Caco-2 (cell line): ENCODE results near the gene PCAT6. TPM values are rescaled to one million over a fixed set of nuclear protein-coding genes. Genes with fewer than 3 reads are reported as not detected.

Experiments used
- BruUV-seq: library from RNA; stranded (reverse); fragments of 400-500 nt; replicated peaks from 2 replicates; lab custom pipeline; 2021; lab: Mats Ljungman, UMichigan
- CTCF ChIA-PET: fragments of 300-600 bp; sonication (Branson Sonifier 250); formaldehyde crosslinking; loops from one replicate; lab custom pipeline; 2022; ENCODE audit warnings: antibody characterized with exemption; lab: Charles Lee
- POLR2A ChIA-PET: fragments of 300-600 bp; sonication (Branson Sonifier 250); formaldehyde crosslinking; loops from one replicate; lab custom pipeline; 2022; ENCODE audit warnings: antibody characterized with exemption; lab: Charles Lee
- DNase-seq, 2 experiments: peaks; one replicate each; pipeline versions ENCODE4 v3.0.0 to v3.0.0-alpha.2; 2020 to 2022
- H3K27me3 ChIP-seq: replicated peaks from 2 replicates; pipeline ENCODE4 v1.6.0; 2011; ENCODE audit warnings: low read length; ENCODE audit not compliant: control insufficient read depth, insufficient read depth
- H3K36me3 ChIP-seq: 2 replicates; pipeline ENCODE4 v1.5.1; 2011; ENCODE audit warnings: low read length; ENCODE audit not compliant: control insufficient read depth, insufficient read depth
- H3K4me1 ChIP-seq: fragments of 250-450 bp; sonication (Bioruptor Pico); 2 replicates; pipeline ENCODE4 v1.5.1; 2020; ENCODE audit warnings: mild to moderate bottlenecking
- H3K4me3 ChIP-seq: 2 replicates; pipeline ENCODE4 v1.5.1; 2011; ENCODE audit warnings: low read depth, mild to moderate bottlenecking, control low read depth, low read length
- H3K9me3 ChIP-seq: fragments of 250-450 bp; sonication (Bioruptor Pico); 2 replicates; pipeline ENCODE4 v1.5.1; 2020; ENCODE audit warnings: mild to moderate bottlenecking, moderate library complexity
- H3K27ac Mint-ChIP-seq: one replicate; pipeline ENCODE4 v1.8.0; 2022; ENCODE audit warnings: mixed read lengths; ENCODE audit not compliant: unreplicated experiment
- H3K27me3 Mint-ChIP-seq: one replicate; pipeline ENCODE4 v1.8.0; 2022; ENCODE audit warnings: mixed read lengths; ENCODE audit not compliant: insufficient read depth, unreplicated experiment
- H3K36me3 Mint-ChIP-seq: one replicate; pipeline ENCODE4 v1.8.0; 2022; ENCODE audit warnings: mild to moderate bottlenecking, mixed read lengths; ENCODE audit not compliant: insufficient read depth, unreplicated experiment
- H3K4me1 Mint-ChIP-seq: one replicate; pipeline ENCODE4 v1.8.0; 2022; ENCODE audit warnings: low read depth, mixed read lengths; ENCODE audit not compliant: unreplicated experiment
- H3K4me3 Mint-ChIP-seq: one replicate; pipeline ENCODE4 v1.8.0; 2022; ENCODE audit warnings: mild to moderate bottlenecking, moderate library complexity, mixed read lengths; ENCODE audit not compliant: unreplicated experiment
- H3K9me3 Mint-ChIP-seq: one replicate; pipeline ENCODE4 v1.8.0; 2022; ENCODE audit warnings: mixed read lengths; ENCODE audit not compliant: unreplicated experiment
- CTCF ChIP-seq, 2 experiments: fragments of 200-600 bp in 1 of 2; IDR thresholded peaks; 1 replicate in 1 of 2; 2 replicates in 1 of 2; pipeline versions ENCODE4 v1.5.1 to v1.8.0; 2011 to 2022; ENCODE audit warnings: antibody characterized with exemption in 1 of 2, control low read depth in 1 of 2, inconsistent platforms in 1 of 2, low read depth in 1 of 2, low read length in 1 of 2, mild to moderate bottlenecking in 1 of 2, moderate library complexity in 1 of 2; ENCODE audit not compliant: insufficient read depth in 1 of 2, severe bottlenecking in 1 of 2, unreplicated experiment in 1 of 2
- intact Hi-C: fragments of 100-400 bp; cut with micrococcal nuclease; formaldehyde crosslinking; loops from one replicate; pipeline ENCODE4 v1.10.0; 2022; ENCODE audit not compliant: unreplicated experiment
- total RNA-seq: library from RNA; stranded (reverse); gene quantifications from 2 replicates; pipeline ENCODE4 v1.2.3, GENCODE V29; 2022

PCAT6 gene
- total RNA-seq, 1 experiment from 2014 or later, result not detected

GRCh38 chr1:202800742-202801141, 10.0 kb upstream of the PCAT6 start:
- Histone ChIP-seq H3K36me3 (no peaks in the 10 kb centered on the region; the same call in 1 of the 2 replicates), H3K4me1 (peaks cover 2% of the 10 kb centered on the region), H3K27me3 (no peaks in the 10 kb centered on the region), H3K4me3 (no peak overlapping the region), H3K9me3 (no peaks in the 10 kb centered on the region)
- no peak for DNase-seq
- ChIA-PET CTCF (no interaction called here), POLR2A (no interaction called here)
- H3K4me3 Mint-ChIP-seq, result no peak overlapping the region
- peaks cover 6% of the 10 kb centered on the region for H3K4me1 Mint-ChIP-seq
- intact Hi-C loops, result no loop called here
- H3K27me3 Mint-ChIP-seq, result no peaks in the 10 kb centered on the region
- H3K36me3 Mint-ChIP-seq, result peaks cover 7% of the 10 kb centered on the region
- BruUV-seq, result no TSS peak
- no peak for TF ChIP-seq CTCF (IDR thresholded peaks at IDR 0.05; ENCODE audit: insufficient read depth in 1 of 2, low read depth in 1 of 2, low read length in 1 of 2, severe bottlenecking in 1 of 2, unreplicated experiment in 1 of 2)
- H3K27ac Mint-ChIP-seq, result no peak overlapping the region
- no peaks in the 10 kb centered on the region for H3K9me3 Mint-ChIP-seq

GRCh38 chr1:202801175-202801574, 9.6 kb upstream of the PCAT6 start:
- no peak overlapping the region for H3K4me3 ChIP-seq
- H3K4me1 ChIP-seq, result peaks cover 4% of the 10 kb centered on the region
- BruUV-seq, result no TSS peak
- TF ChIP-seq CTCF (IDR thresholded peaks at IDR 0.05; ENCODE audit: insufficient read depth in 1 of 2, low read depth in 1 of 2, low read length in 1 of 2, severe bottlenecking in 1 of 2, unreplicated experiment in 1 of 2), result no peak
- ChIA-PET POLR2A (no interaction called here), CTCF (no interaction called here)
- H3K9me3 ChIP-seq, result no peaks in the 10 kb centered on the region
- no peaks in the 10 kb centered on the region for H3K27me3 ChIP-seq
- intact Hi-C loops, result no loop called here
- H3K36me3 Mint-ChIP-seq, result peaks cover 7% of the 10 kb centered on the region
- no peaks in the 10 kb centered on the region for H3K27me3 Mint-ChIP-seq
- H3K27ac Mint-ChIP-seq, result no peak overlapping the region
- H3K4me1 Mint-ChIP-seq, result peaks cover 6% of the 10 kb centered on the region
- H3K36me3 ChIP-seq, result no peaks in the 10 kb centered on the region; the same call in 1 of the 2 replicates
- DNase-seq, result no peak
- no peaks in the 10 kb centered on the region for H3K9me3 Mint-ChIP-seq
- no peak overlapping the region for H3K4me3 Mint-ChIP-seq

GRCh38 chr1:202802034-202802433, 8.7 kb upstream of the PCAT6 start:
- Histone ChIP-seq H3K4me1 (peaks cover 4% of the 10 kb centered on the region), H3K4me3 (no peak overlapping the region), H3K27me3 (no peaks in the 10 kb centered on the region), H3K36me3 (no peaks in the 10 kb centered on the region), H3K9me3 (no peaks in the 10 kb centered on the region)
- no peak for TF ChIP-seq CTCF (IDR thresholded peaks at IDR 0.05; ENCODE audit: insufficient read depth in 1 of 2, low read depth in 1 of 2, low read length in 1 of 2, severe bottlenecking in 1 of 2, unreplicated experiment in 1 of 2)
- H3K36me3 Mint-ChIP-seq, result peaks cover 4% of the 10 kb centered on the region
- H3K4me1 Mint-ChIP-seq, result peaks cover 6% of the 10 kb centered on the region
- intact Hi-C loops, result no loop called here
- CTCF ChIA-PET, result no interaction called here
- H3K27me3 Mint-ChIP-seq, result no peaks in the 10 kb centered on the region
- no peak overlapping the region for H3K27ac Mint-ChIP-seq
- no peak for DNase-seq
- no TSS peak for BruUV-seq
- H3K9me3 Mint-ChIP-seq, result no peaks in the 10 kb centered on the region
- POLR2A ChIA-PET, result no interaction called here
- no peak overlapping the region for H3K4me3 Mint-ChIP-seq
